Pulmonary artery endothelial cell (primary cell): ENCODE measurements around the gene CCDC85C. TPM values are rescaled to one million over a fixed set of nuclear protein-coding genes. Genes with fewer than 3 reads are reported as not detected.

Experiments used
- DNase-seq: peaks from one replicate; pipeline ENCODE4 v3.0.0-alpha.2; 2011; ENCODE audit warnings: low read depth, low spot score
- total RNA-seq: library from RNA; depleted of rRNA; stranded (reverse); fragments of >200 nt; gene quantifications from 2 replicates; pipeline ENCODE4 v1.2.3, GENCODE V29; 2014

Gene CCDC85C
- total RNA-seq, 1 donor from 2014 or later: 16.5 TPM

- no peak for DNase-seq
These were observed 91.3 kb downstream of the CCDC85C start for GRCh38 chr14:99512571-99513182.

- no peak for DNase-seq
These were observed 91.9 kb downstream of the CCDC85C start for GRCh38 chr14:99512110-99512449.

DNA sequence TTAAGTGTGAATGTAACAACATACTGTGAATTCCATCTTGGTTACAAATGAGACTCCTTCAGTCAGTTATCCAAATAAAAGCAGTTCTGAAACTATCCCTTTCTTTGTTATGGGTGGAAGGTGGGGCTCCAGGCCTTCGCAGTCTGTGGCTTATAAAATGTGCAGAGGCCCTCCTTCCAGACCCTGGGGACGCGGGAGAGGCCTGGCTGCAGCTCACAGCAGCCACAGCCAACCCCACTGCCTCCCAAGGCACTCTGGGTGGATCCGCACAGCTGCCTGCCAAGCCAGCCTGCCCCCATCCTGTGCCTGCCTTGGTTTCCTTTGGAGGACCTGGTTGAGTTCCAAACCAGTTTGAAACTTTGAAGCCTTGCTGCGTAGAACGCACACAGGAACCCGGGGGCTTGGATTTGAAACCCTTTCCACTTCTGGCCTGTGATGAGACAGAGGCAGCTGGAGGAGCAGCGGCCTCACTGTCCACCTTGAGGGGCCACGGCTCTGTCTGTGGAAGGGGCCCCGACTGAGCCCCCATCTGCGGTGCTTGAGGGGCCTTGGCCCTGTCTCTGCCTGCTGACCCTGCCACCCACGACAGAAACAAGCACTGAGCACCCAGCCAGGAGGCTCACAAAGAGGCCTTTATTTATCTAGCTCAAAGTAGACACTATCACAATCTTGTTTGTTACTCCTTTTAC, 92.4 kb downstream of the CCDC85C start:
- DNase-seq: no peak

- no peak for DNase-seq
These were observed 93.4 kb downstream of the CCDC85C start for GRCh38 chr14:99510556-99511139.

DNA sequence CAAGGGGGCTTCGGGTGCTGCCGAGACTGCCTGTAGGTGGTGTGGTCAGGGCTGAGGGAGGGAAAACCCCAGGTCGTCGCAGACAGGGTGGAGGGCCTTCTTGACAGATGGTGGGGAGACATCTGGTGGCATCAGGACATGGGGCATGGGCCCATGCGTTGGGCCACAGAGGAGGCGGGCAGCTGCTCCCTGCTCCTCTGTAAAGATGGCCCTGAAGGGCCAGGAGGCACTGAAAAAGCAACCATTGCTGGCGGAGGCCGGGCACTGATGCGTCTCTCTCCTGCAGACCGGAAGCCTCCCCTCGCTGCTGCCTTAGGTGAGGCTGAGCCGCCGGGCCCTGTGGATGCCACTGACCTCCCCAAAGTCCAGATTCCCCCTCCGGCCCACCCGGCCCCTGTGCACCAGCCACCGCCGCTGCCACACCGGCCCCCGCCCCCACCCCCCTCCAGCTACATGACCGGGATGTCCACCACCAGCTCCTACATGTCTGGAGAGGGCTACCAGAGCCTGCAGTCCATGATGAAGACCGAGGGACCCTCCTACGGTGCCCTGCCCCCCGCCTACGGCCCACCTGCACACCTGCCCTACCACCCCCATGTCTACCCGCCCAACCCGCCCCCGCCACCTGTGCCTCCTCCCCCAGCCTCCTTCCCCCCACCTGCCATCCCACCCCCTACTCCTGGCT, 94.0 kb downstream of the CCDC85C start:
- no peak for DNase-seq

DNA sequence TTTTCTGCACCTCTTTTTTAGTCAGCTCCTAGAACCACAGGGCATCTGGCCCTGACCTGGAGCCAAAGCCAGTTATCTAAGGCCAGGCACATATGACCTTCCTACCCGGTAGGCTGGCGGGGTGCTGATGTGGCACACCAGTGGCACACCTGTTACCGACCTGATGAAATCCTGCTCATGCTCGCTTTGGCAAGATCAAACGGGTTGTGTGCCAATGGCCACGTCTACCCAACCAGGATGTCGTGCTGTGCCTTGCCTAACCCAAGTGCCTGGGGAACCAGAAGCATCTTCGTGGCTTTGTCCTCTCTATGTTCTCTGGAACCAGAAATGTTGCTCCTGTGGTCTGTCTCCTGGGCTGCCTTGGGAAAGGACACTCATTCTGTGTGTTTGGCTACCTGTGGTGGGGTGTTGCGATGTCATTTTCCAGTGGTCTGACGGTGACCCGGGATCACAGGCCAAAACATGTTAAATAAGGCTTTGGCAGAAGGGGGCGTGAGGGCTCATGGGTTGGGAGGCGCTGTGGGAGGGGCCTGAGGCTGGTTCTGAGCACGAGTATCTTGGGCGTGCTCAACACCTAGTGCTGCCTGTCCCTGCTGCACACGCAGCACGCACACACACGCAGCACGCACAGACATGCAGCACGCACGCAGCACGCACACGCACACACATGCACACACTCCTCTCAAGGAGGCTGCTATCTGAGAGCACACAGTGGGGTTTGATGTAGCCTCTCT, 94.9 kb downstream of the CCDC85C start:
- DNase-seq: no peak

GRCh38 chr14:99507860-99508640, 96.0 kb downstream of the CCDC85C start:
- no peak for DNase-seq

- DNase-seq: no peak
These were observed 97.7 kb downstream of the CCDC85C start for GRCh38 chr14:99506276-99506675.

DNA sequence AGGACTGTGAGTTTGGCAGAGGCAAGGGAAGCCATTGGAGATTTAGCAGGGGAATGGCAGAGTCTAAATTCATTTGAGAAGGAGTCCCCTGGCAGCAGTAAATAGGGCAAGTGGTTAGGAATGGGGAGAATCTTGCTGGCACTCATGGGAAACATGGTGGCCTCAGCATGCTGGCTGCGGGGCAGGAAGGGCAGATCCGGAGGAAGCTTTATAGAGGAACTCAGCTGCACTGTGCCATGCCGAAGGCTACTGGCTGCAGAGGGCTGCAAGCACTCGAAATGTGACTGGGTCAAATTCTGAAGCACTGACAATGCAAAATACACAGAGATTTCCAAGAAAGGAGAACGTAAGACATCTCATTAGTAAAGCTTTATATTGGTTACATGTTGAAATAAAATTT, 98.9 kb downstream of the CCDC85C start:
- no peak for DNase-seq

- no peak for DNase-seq
These were observed 100.1 kb downstream of the CCDC85C start for GRCh38 chr14:99503848-99504453.

GRCh38 chr14:99502989-99503421, 101.0 kb downstream of the CCDC85C start:
- no peak for DNase-seq

- DNase-seq: no peak
These were observed 106.1 kb downstream of the CCDC85C start for GRCh38 chr14:99497894-99498293.

- DNase-seq: no peak
These were observed 106.7 kb downstream of the CCDC85C start for GRCh38 chr14:99497341-99497740.

DNA sequence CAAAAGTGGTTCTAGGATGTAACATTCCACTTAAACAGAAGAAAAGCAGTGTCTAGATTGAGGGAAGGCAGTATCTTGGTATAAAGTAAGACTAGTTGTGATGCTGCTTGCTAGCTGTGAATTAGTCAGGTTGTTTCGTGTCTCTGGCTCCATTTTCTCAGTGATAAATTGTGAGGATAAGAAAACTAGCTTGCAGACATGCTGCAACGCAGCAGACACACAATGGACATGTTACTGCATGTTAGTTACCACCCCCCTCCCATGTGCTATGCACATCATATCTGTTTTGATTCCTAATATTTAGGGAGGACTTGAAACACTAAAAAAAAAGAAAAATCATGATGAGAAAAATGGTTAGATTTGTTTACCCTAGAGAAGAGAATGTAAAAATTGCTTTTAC, 119.9 kb downstream of the CCDC85C start:
- no peak for DNase-seq

GRCh38 chr14:99481745-99482099, 122.3 kb downstream of the CCDC85C start:
- no peak for DNase-seq

DNA sequence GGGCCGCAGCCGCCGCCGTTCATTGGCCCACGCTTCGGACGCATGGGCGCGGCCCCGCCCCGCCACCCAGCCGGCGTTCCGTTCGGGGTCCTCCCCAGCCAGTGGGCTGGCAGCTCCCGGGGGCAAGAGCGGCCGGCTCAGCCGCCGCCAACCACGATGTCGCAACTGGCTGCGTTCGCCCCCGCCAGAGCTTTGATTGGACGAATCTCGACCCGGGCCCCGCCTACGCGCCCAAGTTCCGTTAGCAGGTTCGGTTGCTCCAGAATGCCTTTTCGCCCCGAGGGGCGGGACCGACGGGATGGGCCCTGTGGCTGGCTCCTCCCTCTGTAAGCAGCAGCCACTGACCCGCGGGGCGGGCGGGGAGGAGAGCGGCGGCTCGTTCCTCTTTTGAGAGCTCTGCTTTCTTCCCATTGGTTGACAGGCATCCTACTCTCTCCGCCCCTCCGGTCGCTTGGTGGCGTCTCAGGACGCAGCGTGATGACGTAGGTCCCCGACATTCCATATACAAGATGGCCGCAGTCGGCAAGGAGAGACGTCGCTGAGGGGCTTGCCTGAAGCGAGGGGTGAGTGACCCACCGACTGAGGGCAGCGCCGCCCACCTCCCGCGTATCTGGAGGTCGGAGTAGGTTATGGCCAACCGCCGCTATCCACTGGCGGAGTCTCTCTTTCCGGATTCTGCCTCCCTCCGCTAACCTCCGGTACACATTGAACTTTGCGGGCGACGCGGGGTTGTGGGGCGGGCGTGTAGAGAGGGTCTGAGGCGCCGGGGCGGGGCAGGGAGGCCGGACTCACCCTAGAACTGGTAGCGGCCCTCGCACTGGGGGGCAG, 122.9 kb downstream of the CCDC85C start, which contains the start of gene CCNK:
Gene CCNK, plus strand, starts transcription at position 493 of the 828 bp plus-strand sequence. CDS start 11,269 bp downstream, outside the sequence.
- peak; percentile 99 for DNase-seq

GRCh38 chr14:99479906-99480869, 123.8 kb downstream of the CCDC85C start, which contains the start of gene SETD3:
Gene SETD3, minus strand, starts transcription at chr14:99480859. Its CDS starts 15,054 bp downstream, at chr14:99465805.
- no peak for DNase-seq
